Measurements from ENCODE around the gene H1-8.

- TF ChIP-seq POLR2AphosphoS5 (IDR thresholded peaks at IDR 0.05) (peak in 1 of 2 donors; percentile 15), CTCF (IDR thresholded peaks at IDR 0.05) (no peak)
Observed at GRCh38 chr3:129557548-129557894, 14.5 kb downstream of the H1-8 start.
